Lower leg skin (tissue), 3 donors: ENCODE results near the gene HELB.

Experiments
- CTCF ChIP-seq, 3 donors: fragments of 450-650 bp; IDR thresholded peaks; one replicate each; pipeline ENCODE4 v1.5.1; 2016; ENCODE audit warnings: antibody characterized with exemption in 3 of 3, mild to moderate bottlenecking in 3 of 3, moderate library complexity in 2 of 3
- POLR2A ChIP-seq, 2 donors: fragments of 450-650 bp; IDR thresholded peaks; one replicate each; pipeline ENCODE4 v1.6.1; 2016 to 2017; ENCODE audit warnings: antibody characterized with exemption in 2 of 2, mild to moderate bottlenecking in 1 of 2, moderate library complexity in 1 of 2

GRCh38 chr12:66375560-66375959 is 73.3 kb downstream of the HELB start:
- TF ChIP-seq CTCF (IDR thresholded peaks at IDR 0.05) (no peak), POLR2A (IDR thresholded peaks at IDR 0.05) (no peak)
